ENCODE data around the gene NLRC3. TPM values are rescaled to one million over a fixed set of nuclear protein-coding genes. Genes with fewer than 3 reads are reported as not detected.

NLRC3 gene
- polyA plus RNA-seq, 4 donors = 1.2 to 2.6 (median 2.0) TPM

DNA sequence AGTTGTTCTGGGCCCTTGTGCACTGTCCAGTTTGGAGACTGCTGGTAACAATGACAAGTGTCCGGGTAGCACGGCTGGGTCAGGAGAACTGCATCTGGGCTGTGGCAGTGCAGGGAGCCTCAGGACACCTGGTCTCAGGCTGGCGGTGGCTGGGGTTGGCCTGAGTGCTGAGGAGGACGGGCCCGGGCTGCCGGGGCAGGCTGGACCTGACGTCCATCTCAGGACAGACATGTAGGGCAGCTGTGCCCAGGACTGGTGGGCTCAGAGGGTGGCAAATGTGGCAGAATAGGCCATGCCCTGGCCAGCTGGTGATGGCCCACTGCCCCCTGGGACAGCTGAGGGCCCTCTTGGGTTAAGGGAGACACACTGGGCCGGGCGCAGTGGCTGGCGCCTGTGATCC, 4.2 kb upstream of the NLRC3 start:
- DNase-seq (ENCODE audit: low read depth in 4 of 4, low spot score in 2 of 4) = no peak

DNA sequence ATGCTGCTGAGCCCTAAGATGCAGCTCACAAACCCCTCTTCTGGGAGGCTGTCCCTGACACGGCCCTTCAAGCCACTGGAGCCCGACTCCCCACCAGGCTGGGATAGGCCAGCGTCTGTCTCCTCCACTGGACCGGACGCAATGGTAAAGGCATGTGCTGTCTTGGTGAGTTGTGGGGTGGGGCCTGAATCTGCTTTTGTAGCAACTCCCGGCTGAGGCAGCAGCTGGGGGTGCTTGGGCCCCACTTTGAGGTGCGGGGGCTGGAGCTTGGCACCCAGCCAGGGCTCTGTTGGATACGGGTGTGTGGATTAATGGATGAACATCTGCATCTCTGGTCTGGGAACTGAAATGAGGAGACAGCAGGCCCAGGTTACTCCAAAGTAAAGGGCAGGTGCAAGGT, 3.5 kb upstream of the NLRC3 start:
- DNase-seq (ENCODE audit: low read depth in 4 of 4, low spot score in 2 of 4) = peak in 1 of 4 donors; percentile 6

DNA sequence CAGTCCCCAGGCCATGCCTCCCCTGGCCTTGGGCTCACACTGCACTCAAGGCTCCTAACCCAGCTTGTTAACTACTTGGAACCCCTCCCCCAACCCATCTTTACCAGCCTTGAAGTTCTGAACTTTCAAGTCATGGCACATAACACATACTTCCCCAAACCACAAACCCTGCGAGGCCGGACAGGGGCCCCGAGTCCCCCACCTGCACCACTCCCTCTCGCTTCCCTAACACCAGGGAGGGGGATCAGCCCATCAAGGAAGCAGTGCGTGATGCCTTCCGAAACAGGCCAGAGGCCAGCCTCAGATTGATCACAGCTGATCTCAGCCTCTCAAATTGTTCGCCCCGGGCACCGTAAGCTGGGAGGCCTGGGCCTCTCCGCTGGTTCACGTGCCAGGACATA, 3.0 kb upstream of the NLRC3 start:
- no peak for DNase-seq (ENCODE audit: low read depth in 4 of 4, low spot score in 2 of 4)

- DNase-seq (ENCODE audit: low read depth in 4 of 4, low spot score in 2 of 4) = no peak
Measured at GRCh38 chr16:3579776-3580175, 2.6 kb upstream of the NLRC3 start.

- no peak for DNase-seq (ENCODE audit: low read depth in 4 of 4, low spot score in 2 of 4)
Measured at GRCh38 chr16:3578610-3579551, 1.7 kb upstream of the NLRC3 start.

DNA sequence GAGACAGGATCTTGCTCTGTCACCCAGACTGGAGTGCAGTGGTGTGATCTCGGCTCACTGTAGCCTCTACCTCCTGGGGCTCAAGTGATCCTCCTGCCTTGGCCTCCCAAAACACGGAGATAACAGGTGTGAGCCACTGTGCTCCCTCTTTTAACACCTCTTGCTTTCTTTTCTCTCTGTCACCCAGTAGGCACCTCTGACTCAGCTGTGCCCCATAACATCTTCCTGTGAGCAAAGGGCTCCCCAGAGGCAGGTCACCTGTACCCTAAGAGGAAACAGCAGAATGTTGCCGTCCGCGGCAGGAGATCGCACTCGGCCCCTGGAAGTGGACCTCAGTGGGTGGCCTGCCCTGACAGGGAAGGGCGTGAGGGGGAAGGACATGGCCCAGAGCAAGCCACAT, 918 bp upstream of the NLRC3 start:
- no peak for DNase-seq (ENCODE audit: low read depth in 4 of 4, low spot score in 2 of 4)

DNA sequence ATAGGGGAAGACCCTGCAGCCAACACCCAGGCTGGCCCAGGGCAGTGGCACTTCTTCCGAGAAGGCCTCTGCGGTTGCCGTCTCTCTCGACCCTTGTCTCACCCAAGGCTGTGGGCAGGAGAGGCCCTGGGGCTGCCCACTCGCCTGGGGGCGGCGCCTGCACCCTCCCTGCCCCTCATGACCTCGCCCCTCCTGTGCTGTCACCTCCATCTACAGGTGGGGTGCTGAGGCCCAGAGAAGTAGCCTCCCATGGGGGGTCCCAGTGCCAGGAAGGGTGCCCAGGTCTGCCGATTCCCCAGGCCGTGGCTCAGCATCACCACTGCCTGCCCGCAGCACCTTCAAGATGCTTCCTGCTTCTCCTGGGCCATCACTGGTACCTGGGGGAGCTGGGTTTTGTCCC, 992 bp downstream of the NLRC3 start:
- DNase-seq (ENCODE audit: low read depth in 4 of 4, low spot score in 2 of 4) = no peak

DNA sequence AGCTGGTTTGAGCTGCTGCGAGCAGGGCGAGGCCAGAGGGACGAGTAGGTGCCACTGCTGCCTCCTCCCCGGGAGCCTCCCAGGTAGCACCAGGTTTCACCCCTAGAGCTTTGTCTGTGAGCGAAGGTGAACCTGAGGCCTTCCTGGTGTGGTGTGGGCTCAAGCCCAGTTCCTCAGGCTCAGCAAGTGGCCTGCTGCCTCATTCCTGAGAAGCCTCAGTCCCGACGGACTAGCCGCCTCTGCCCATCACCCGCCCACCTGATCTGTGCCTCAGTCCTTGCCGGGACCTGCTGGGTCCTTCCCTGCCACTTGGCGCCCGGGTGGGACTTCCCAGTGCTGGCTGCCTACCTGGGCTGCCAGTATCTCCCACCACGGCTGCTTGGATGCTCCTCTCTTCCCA, 1.7 kb downstream of the NLRC3 start:
- no peak for DNase-seq (ENCODE audit: low read depth in 4 of 4, low spot score in 2 of 4)

DNA sequence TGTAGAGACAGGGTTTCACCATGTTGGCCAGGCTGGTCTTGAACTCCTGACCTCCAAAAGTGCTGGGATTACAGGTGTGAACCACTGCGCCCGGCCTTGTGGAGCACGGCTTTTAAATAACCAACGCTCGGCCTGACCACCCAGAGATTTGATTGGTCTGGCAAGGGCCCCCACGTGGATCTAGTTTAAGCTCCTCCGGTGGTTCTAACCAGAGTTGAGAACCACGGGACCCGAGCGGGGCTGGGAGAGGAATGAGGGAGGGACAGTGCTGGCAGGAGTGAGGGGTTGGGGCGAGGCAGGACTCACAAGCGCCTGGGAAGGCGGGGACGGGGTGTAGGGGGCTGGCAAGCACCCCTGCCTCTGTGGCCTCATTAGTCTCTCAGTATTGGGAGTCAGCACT, 3.0 kb downstream of the NLRC3 start:
- no peak for DNase-seq (ENCODE audit: low read depth in 4 of 4, low spot score in 2 of 4)

DNA sequence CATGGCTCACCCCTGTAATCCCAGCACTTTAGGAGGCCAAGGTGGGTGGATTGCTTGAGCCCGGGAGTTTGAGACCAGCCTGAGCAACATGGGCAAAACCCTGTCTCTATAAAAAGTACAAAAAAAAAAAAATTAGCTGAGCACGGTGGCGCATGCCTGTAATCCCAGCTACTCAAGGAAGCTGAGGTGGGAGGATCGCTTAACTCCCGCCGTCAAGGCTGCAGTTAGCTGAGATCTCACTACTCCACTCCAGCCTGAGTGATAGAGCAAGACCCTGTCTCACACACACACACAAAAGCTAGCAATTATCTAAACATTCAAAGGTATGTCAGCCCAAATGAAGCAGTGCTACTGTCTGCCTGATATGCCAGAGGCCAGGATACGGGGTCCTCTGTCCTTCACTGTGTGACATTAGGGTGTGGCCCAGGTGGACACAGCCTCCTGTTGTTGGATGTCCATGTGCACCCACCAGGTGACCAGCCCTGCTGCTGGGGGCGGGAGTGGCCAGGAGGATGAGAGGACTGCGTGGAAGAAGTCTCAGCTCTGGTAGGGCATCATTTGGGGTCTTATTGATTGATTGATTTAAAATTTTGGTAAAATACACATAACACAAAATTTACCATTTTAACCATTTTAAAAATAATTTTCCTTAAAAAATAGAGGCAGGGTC, 3.9 kb downstream of the NLRC3 start:
- no peak for DNase-seq (ENCODE audit: low read depth in 4 of 4, low spot score in 2 of 4)

DNA sequence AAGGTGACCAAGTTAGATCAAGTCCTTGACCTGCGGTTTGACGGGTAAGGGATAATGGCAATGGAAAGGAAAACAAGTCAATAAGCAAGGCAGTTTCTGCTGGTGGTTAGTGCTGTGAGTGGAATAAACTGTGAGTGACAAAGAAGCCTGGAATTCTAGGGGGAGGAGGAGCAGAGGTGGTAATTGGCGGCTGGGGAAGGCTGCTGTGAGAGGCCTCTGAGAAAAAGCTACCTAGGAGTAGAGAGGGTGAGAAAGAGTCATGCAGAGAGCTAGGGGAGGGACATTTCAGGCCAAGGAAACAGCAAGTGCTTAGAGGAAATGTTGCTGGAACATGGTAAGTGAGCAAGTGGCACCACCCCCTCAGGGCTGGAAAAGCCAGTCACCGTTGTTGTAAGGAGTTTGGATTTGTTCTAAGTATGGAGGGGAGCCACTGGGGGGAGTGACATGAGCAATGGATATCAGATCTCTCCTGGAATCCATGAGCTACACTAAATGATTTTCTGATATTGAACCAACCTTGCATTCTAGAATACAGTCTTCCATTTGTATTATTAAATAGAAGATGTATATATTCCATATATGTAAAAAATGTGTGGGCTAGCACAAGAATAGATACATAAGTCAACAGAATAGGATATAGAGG, 6.7 kb downstream of the NLRC3 start:
- DNase-seq (ENCODE audit: low read depth in 4 of 4, low spot score in 2 of 4) = no peak

DNA sequence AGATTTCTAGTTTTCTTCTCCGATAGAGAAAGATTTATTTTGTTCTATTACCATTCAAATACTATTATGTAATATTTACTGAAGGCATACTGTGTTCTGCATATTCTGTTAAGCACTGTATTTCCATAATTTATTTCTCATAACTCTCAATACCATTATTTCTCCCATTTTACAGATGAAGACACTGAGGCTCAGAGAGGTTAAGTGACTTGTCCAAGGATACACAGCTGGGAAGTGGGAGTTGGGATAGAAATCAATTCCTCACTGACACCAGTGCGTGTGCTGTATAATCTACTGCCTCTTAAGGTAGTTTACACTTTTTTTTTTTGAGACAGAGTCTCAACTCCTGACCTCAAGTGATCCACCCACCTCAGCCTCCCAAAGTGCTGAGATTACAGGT, 7.4 kb downstream of the NLRC3 start:
- DNase-seq (ENCODE audit: low read depth in 4 of 4, low spot score in 2 of 4) = no peak

DNA sequence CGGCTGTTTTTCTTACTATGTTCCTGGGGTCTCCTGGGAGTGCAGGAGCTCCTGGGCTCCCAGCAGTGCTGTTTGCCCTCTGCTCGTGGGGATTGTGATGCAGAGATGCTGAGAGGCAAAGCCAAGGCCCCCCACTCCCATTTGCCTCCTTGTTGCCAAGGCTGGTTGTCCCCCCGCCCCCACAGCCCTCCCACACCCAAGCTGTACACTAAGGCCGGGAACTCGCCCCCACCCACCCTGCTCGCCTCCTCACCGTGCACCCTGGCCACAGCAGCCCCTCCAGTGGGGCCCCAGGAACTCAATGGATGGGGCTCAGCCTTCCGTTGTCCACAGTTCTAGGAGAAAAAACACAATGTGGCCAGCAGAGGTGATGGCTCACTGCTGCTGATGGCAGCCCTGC, 10.2 kb downstream of the NLRC3 start:
- no peak for DNase-seq (ENCODE audit: low read depth in 4 of 4, low spot score in 2 of 4)

- DNase-seq (ENCODE audit: low read depth in 4 of 4, low spot score in 2 of 4) = no peak
Measured at GRCh38 chr16:3564889-3565141, 12.4 kb downstream of the NLRC3 start.

DNA sequence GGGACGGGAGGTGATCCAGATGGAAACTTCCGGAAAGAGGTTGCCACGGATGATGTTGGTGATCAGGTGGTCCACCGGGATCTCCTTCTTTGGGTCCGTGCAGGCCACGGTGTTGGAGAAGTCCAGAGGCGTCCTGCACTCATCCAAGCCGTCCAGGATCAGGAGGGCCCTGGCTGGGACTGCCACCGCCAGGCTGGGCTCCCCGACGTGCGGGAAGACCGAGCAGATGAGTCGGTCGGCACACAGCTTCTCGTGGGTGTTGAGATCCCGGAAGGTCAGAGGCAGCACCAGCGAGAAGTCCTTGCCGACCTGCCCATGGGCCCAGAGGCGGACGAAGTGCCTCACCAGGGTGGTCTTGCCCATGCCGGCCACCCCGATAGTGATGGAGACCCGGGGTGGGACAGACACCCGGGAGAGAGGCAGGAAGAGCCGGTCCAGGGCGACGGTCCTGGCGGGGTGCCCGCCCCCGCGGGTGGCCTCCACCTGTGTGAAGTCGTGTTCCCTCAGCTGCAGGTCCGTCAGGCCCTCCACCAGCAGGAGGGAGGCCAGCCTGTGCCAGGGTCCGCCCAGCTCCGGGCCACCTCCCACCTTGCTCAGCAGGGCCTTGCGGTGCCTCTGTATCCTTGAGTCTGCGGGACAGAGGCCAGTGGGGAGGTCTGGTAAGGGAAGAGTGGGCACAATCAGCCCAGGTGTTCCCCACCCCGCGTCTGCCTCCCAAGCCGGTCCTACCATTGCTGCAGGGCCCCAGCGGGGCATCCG, 12.9 kb downstream of the NLRC3 start:
- no peak for DNase-seq (ENCODE audit: low read depth in 4 of 4, low spot score in 2 of 4)

DNA sequence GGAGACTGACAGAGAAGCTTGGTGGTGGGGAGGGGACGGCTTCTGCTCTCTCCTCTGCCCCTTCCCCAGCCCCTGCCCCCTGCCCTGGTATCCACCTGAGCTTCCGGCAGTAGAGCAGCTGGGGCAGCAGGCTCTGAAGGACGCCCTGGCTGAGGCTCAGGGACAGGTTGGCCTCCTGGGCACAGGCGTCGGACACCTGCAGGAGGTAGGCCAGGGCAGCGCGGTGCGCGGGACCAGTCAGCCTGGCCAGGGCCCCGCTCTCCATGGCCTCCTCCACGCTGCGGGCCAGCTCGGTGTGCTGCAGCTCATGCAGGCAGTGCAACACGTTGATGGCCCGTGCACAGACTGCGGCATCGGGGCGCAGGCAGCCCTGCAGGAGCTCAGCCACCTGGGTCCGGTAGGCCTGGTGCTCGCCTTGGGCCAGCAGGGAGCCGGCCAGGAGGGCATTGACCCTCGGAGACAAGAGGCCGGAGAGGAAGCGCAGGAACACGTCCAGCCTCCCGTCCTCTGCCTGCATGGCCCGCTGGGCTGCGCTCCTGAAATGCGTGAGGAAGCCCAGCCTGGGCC, 14.2 kb downstream of the NLRC3 start:
- DNase-seq (ENCODE audit: low read depth in 4 of 4, low spot score in 2 of 4) = no peak

DNA sequence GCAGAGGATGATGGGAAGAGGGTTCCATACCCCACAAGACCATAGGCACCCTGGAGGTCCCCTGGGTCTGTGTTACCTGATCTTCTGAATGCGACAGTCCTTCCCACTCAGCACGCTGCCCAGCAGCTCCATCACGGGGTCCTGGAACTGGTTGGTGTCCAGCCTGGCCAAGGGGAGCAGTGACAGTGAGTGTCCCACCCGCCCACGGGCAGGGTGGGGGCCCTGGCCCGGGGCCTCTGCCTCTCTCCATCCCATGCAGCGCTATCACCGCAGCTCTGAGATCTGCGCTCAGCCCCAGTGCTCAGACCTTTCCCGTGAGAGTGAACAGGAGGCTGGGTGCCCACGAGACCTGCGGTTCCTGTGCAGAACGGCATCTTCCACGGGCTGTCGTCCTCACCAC, 15.6 kb downstream of the NLRC3 start:
- DNase-seq (ENCODE audit: low read depth in 4 of 4, low spot score in 2 of 4) = no peak

DNA sequence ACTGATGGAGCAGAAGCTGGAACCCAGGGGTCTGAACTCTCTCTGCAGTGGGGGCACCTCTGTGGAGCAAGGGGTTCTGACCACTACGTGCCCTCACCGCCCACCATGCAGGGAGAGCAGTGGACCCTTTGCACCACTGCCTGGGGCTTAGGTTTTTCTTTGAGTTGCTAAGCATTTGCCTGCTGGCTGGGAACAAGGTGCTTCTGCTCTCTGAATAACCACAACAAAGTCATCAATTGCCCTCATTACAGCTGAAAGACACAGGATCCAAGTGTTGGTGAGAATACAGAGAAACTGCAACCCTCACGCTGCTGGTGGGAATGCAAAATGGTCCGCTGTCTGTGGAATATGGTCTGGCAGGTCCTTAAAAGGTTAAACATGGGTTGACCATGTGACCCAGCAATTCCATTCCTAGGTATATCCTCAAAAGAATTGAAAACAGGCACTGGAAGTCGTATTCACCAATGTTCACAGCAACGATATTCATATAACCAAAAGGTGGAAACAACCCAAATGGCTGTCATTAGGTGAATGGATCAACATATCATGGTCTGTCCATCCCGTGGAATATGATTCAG, 22.8 kb downstream of the NLRC3 start:
- no peak for DNase-seq (ENCODE audit: low read depth in 4 of 4, low spot score in 2 of 4)

GRCh38 chr16:3553138-3553923, 23.9 kb downstream of the NLRC3 start:
- DNase-seq (ENCODE audit: low read depth in 4 of 4, low spot score in 2 of 4) = no peak

All from left renal cortex interstitium (tissue), 4 donors.